Upper lobe of left lung (tissue), 4 donors: ENCODE results near the gene HPN.

Experiments
- POLR2A ChIP-seq, 4 donors: fragments of 450-650 bp; IDR thresholded peaks; one replicate each; pipeline ENCODE4 v1.5.1; 2016 to 2017; ENCODE audit warnings: antibody characterized with exemption in 4 of 4, mild to moderate bottlenecking in 2 of 4
- TF ChIP-seq, protein P1 (sequence below), 6 experiments: fragments of 450-650 bp in 4 of 6; fragments of 200-600 bp in 2 of 6; sonication (generic) in 2 of 6; IDR thresholded peaks; one replicate each; pipeline ENCODE4 v1.5.1; 2016 to 2019; ENCODE audit warnings: antibody characterized with exemption in 6 of 6

DNA sequence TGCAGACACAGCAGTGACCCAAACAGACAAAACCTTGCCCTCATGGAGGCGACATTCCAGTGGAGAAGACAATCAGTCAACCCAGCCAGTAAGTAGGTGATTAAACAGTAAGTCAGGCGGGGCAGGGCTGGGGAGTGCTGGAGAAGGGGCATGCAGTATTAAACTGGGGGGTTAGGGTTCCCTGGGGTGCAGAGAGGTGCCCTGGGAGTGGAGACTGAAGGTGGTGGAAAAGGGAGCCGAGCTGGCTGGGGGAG lies 42.9 kb downstream of the HPN start:
- TF ChIP-seq, protein P1, sequence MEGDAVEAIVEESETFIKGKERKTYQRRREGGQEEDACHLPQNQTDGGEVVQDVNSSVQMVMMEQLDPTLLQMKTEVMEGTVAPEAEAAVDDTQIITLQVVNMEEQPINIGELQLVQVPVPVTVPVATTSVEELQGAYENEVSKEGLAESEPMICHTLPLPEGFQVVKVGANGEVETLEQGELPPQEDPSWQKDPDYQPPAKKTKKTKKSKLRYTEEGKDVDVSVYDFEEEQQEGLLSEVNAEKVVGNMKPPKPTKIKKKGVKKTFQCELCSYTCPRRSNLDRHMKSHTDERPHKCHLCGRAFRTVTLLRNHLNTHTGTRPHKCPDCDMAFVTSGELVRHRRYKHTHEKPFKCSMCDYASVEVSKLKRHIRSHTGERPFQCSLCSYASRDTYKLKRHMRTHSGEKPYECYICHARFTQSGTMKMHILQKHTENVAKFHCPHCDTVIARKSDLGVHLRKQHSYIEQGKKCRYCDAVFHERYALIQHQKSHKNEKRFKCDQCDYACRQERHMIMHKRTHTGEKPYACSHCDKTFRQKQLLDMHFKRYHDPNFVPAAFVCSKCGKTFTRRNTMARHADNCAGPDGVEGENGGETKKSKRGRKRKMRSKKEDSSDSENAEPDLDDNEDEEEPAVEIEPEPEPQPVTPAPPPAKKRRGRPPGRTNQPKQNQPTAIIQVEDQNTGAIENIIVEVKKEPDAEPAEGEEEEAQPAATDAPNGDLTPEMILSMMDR (IDR thresholded peaks at IDR 0.05), result no peak
- TF ChIP-seq POLR2A (IDR thresholded peaks at IDR 0.05), result no peak
